Breast epithelium (tissue), 3 donors: ENCODE results near the gene RPS6KA4.

Experiments used
- POLR2A ChIP-seq: fragments of 450-650 bp; IDR thresholded peaks from one replicate; pipeline ENCODE4 v1.6.1; 2016; ENCODE audit warnings: antibody characterized with exemption, mild to moderate bottlenecking, moderate library complexity
- TF ChIP-seq, protein P1 (sequence below), 3 donors: fragments of 450-650 bp; IDR thresholded peaks; one replicate each; pipeline ENCODE4 v1.5.1; 2016 to 2017; ENCODE audit warnings: antibody characterized with exemption in 3 of 3, mild to moderate bottlenecking in 3 of 3, moderate library complexity in 3 of 3

GRCh38 chr11:64368673-64369074 lies 9.7 kb downstream of the RPS6KA4 start:
- TF ChIP-seq, protein P1, sequence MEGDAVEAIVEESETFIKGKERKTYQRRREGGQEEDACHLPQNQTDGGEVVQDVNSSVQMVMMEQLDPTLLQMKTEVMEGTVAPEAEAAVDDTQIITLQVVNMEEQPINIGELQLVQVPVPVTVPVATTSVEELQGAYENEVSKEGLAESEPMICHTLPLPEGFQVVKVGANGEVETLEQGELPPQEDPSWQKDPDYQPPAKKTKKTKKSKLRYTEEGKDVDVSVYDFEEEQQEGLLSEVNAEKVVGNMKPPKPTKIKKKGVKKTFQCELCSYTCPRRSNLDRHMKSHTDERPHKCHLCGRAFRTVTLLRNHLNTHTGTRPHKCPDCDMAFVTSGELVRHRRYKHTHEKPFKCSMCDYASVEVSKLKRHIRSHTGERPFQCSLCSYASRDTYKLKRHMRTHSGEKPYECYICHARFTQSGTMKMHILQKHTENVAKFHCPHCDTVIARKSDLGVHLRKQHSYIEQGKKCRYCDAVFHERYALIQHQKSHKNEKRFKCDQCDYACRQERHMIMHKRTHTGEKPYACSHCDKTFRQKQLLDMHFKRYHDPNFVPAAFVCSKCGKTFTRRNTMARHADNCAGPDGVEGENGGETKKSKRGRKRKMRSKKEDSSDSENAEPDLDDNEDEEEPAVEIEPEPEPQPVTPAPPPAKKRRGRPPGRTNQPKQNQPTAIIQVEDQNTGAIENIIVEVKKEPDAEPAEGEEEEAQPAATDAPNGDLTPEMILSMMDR (IDR thresholded peaks at IDR 0.05), result no peak
- TF ChIP-seq POLR2A, result no peak
